ENCODE data around the gene HNF4A. TPM values are rescaled to one million over a fixed set of nuclear protein-coding genes. Genes with fewer than 3 reads are reported as not detected.
"Not testable (repeated sequence)": the region's sequence is repeated elsewhere in the genome, so short reads cannot be mapped to it uniquely, and the experiment has no call there.

HNF4A gene
- polyA plus RNA-seq, 3 donors from 2014 or later, result not detected

GRCh38 chr20:44470327-44470726, 114.8 kb downstream of the HNF4A start:
- Mint-ChIP-seq H3K36me3 (no peaks in the 10 kb centered on the region), H3K4me3 (no peak overlapping the region), H3K9me3 (no peaks in the 10 kb centered on the region), H3K4me1 (peaks cover 8 to 11% of the 10 kb centered on the region in 2 donors), H3K27me3 (ENCODE audit: low read depth in 3 of 3) (peaks cover 0 to 6% (median 2%) of the 10 kb centered on the region in 3 donors), H3K27ac (no peak overlapping the region)
- no peak for DNase-seq

DNA sequence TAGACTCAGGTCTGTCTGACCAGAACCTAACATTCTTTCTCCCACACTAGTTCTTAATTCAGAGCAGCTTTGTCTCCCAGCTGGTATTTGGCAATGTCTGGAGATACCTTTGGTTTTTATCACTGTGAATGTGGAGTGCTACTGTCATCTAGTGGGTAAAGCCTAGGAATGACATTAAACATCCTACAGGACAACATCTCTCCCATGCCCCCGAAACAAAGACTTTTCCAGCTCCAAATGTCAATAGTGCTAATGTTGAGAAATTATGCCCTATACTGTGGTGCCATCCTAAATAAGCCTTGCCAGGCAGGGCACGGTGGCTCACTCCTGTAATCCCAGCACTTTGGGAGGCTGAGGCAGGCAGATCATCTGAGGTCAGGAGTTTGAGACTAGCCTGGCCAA, 116.0 kb downstream of the HNF4A start:
- H3K27me3 Mint-ChIP-seq (ENCODE audit: low read depth in 3 of 3), result peaks cover 2 to 10% (median 8%) of the 10 kb centered on the region in 3 donors
- no peak overlapping the region for H3K27ac Mint-ChIP-seq
- DNase-seq, result no peak
- H3K36me3 Mint-ChIP-seq, result no peaks in the 10 kb centered on the region
- no peak overlapping the region for H3K4me3 Mint-ChIP-seq
- H3K9me3 Mint-ChIP-seq, result no peaks in the 10 kb centered on the region
- peaks cover 20 to 22% of the 10 kb centered on the region in 2 donors for H3K4me1 Mint-ChIP-seq

DNA sequence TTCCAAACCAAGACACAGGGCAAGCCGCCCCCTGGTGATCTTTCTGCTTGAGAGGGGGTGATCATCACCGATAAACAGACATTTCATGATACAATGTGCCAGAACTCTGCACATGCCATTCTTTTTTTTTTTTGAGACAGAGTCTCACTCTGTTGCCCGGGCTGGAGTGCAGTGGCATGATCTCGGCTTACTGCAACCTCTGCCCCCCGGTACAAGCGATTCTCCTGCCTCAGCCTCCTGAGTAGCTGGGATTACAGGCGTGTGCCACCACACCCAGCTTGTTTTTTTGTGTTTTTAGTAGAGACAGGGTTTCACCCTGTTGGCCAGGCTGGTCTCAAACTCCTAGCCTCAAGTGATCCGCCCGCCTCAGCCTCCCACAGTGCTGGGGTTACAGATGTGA, 116.8 kb downstream of the HNF4A start:
- H3K27ac Mint-ChIP-seq, result peak overlapping the region in 2 of 6 donors; percentile 44 to 49
- peaks cover 2 to 11% (median 5%) of the 10 kb centered on the region in 3 donors for H3K27me3 Mint-ChIP-seq (ENCODE audit: low read depth in 3 of 3)
- not testable (repeated sequence) for H3K4me3 Mint-ChIP-seq, H3K9me3 Mint-ChIP-seq, DNase-seq, H3K36me3 Mint-ChIP-seq
- peaks cover 28 to 30% of the 10 kb centered on the region in 2 donors for H3K4me1 Mint-ChIP-seq

DNA sequence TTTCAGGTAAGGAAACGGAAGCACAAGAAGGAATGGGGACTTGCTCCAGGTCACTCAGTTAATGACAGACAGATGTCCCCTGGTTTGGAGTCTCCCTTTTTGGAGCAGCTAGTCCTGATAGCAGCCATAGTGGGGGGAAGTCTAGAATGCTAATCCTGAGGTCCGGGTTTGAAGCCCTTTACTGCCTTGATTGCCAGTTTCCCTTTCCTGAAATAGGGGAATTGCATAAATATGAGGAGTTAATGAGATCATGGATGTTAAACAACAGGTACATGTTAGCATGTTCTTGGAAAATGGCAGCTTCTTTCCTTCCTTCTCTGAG, 119.8 kb downstream of the HNF4A start:
- Mint-ChIP-seq H3K27ac (peak overlapping the region; percentile 91 to 98 (median 96)), H3K9me3 (no peaks in the 10 kb centered on the region), H3K4me3 (peak overlapping the region; percentile 86 to 94 (median 91)), H3K4me1 (peaks cover 28 to 30% of the 10 kb centered on the region in 2 donors), H3K36me3 (peaks cover 0 to 2% (median 0%) of the 10 kb centered on the region in 3 donors), H3K27me3 (ENCODE audit: low read depth in 3 of 3) (peaks cover 2 to 11% (median 5%) of the 10 kb centered on the region in 3 donors)
- DNase-seq, result no peak

- H3K27me3 Mint-ChIP-seq (ENCODE audit: low read depth in 3 of 3), result peaks cover 0 to 11% (median 3%) of the 10 kb centered on the region in 3 donors
- peak within 1 kb of the TSS; percentile 91 to 98 (median 96) for H3K27ac Mint-ChIP-seq
- H3K4me3 Mint-ChIP-seq, result peak within 1 kb of the TSS; percentile 86 to 94 (median 91)
These were observed 120.4 kb downstream of the HNF4A start, which contains the start of gene TTPAL for GRCh38 chr20:44475694-44476560. TSS of gene TTPAL (plus strand) at chr20:44475874. CDS start at chr20:44480000, 4,126 bp downstream.

DNA sequence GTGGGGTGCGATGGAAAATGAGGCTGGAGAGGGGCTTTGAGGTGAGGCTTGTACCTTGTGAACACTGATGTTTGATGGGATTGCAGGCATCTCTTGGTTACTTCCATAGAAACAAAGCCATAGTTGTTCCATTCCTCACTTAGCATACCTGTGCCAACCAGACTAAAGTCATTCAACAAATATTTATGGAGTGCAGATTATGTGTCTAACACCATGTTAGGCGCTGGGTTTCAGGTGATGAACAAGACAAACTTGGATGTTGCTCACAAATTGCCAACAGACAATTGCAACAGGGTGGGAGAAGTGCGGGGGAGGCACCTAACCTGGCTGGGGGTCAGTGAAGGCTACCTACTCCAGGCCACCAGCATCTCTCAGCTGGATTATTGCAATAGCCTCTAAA, 121.7 kb downstream of the HNF4A start:
- Mint-ChIP-seq H3K9me3 (no peaks in the 10 kb centered on the region), H3K4me3 (peak overlapping the region; percentile 27 to 91 (median 44))

More at GRCh38 chr20:44475694-44476560, 120.4 kb downstream of the HNF4A start, which contains the start of gene TTPAL:
- no peaks in the 10 kb centered on the region for H3K9me3 Mint-ChIP-seq
- H3K4me1 Mint-ChIP-seq, result peaks cover 28 to 30% of the 10 kb centered on the region in 2 donors
- DNase-seq, result peak; percentile 88 to 90 (median 89)
- peaks cover 0 to 8% (median 4%) of the 10 kb centered on the region in 3 donors for H3K36me3 Mint-ChIP-seq

DNA sequence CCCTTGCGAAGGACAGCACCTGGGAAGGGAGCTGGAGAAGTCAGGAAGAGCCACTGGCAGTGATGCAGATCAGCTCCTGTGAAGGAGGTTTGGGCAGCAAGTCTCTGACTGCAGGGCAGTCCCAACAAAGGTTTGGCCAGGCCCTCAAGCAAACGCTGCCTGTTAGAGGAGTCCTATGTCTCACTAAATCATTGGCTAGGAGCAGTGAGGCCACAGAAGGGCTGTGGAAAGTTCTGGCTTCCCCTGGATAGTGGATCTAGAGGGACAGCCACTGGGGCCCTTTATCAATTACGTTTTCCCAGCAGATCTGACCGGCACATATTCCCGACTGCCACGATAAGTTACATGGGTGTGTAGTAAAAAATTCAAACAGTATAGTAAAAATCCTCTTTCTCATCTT, 122.7 kb downstream of the HNF4A start:
- DNase-seq, result no peak
- Mint-ChIP-seq H3K4me3 (no peak overlapping the region), H3K27ac (peak overlapping the region; percentile 11 to 81 (median 66)), H3K9me3 (no peaks in the 10 kb centered on the region), H3K27me3 (ENCODE audit: low read depth in 3 of 3) (peaks cover 0 to 11% (median 3%) of the 10 kb centered on the region in 3 donors), H3K36me3 (peaks cover 0 to 18% (median 13%) of the 10 kb centered on the region in 3 donors), H3K4me1 (peaks cover 28 to 30% of the 10 kb centered on the region in 2 donors)

More for the DNA sequence above, 121.7 kb downstream of the HNF4A start:
- Mint-ChIP-seq H3K4me1 (peaks cover 28 to 30% of the 10 kb centered on the region in 2 donors), H3K27ac (peak overlapping the region; percentile 91 to 98 (median 96)), H3K27me3 (ENCODE audit: low read depth in 3 of 3) (peaks cover 0 to 11% (median 3%) of the 10 kb centered on the region in 3 donors), H3K36me3 (peaks cover 0 to 17% (median 13%) of the 10 kb centered on the region in 3 donors)
- no peak for DNase-seq

DNA sequence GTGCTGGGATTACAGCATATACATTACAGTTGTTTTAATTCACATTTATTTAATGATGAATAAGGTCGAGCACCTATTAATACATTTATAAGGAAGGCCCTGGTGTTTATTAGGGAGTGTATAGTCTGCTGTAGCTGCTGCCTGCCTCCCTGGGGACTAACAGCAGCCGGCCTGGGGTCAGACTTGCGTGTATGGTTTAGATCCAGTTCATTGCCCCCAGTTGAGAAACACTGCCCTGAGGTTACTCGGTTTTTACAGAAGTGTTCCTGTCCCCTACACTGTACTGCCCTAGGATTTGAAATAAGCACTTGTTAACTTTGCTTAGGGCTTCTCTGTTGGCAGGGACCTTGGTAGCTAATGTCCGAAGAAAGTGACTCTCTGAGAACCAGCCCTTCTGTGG, 124.1 kb downstream of the HNF4A start:
- no peak overlapping the region for H3K4me3 Mint-ChIP-seq
- H3K9me3 Mint-ChIP-seq, result no peaks in the 10 kb centered on the region
- H3K4me1 Mint-ChIP-seq, result peaks cover 26% of the 10 kb centered on the region in 2 donors
- peaks cover 0 to 11% (median 3%) of the 10 kb centered on the region in 3 donors for H3K27me3 Mint-ChIP-seq (ENCODE audit: low read depth in 3 of 3)
- H3K36me3 Mint-ChIP-seq, result peaks cover 7 to 29% (median 13%) of the 10 kb centered on the region in 3 donors
- DNase-seq, result no peak
- no peak overlapping the region for H3K27ac Mint-ChIP-seq

- Mint-ChIP-seq H3K4me3 (no peak overlapping the region), H3K27me3 (ENCODE audit: low read depth in 3 of 3) (peaks cover 0 to 11% (median 3%) of the 10 kb centered on the region in 3 donors), H3K9me3 (no peaks in the 10 kb centered on the region), H3K36me3 (peaks cover 9 to 30% (median 14%) of the 10 kb centered on the region in 3 donors), H3K27ac (no peak overlapping the region), H3K4me1 (peaks cover 22 to 24% of the 10 kb centered on the region in 2 donors)
- no peak for DNase-seq
These were observed 124.6 kb downstream of the HNF4A start for GRCh38 chr20:44480097-44480496.

- Mint-ChIP-seq H3K9me3 (no peaks in the 10 kb centered on the region), H3K27me3 (ENCODE audit: low read depth in 3 of 3) (no peaks in the 10 kb centered on the region), H3K4me1 (peaks cover 5 to 9% of the 10 kb centered on the region in 2 donors), H3K27ac (peak overlapping the region in 2 of 6 donors; percentile 35 to 41), H3K4me3 (no peak overlapping the region), H3K36me3 (peaks cover 10 to 37% (median 24%) of the 10 kb centered on the region in 3 donors)
- DNase-seq, result no peak
These were observed 126.4 kb downstream of the HNF4A start for GRCh38 chr20:44481719-44482416.

GRCh38 chr20:44483112-44483511, 127.6 kb downstream of the HNF4A start:
- DNase-seq, result no peak
- Mint-ChIP-seq H3K27ac (peak overlapping the region in 1 of 6 donors; percentile 14), H3K27me3 (ENCODE audit: low read depth in 3 of 3) (no peaks in the 10 kb centered on the region), H3K4me1 (peaks cover 2 to 6% of the 10 kb centered on the region in 2 donors), H3K4me3 (no peak overlapping the region), H3K36me3 (peaks cover 10 to 37% (median 24%) of the 10 kb centered on the region in 3 donors), H3K9me3 (no peaks in the 10 kb centered on the region)
